Measurements from ENCODE around the gene MAP7D2.
"Not testable (repeated sequence)": the region's sequence is repeated elsewhere in the genome, so short reads cannot be mapped to it uniquely, and the experiment has no call there.

Gene MAP7D2

GRCh38 chrX:20116577-20117240 is at the start of gene MAP7D2:
MAP7D2 (minus strand) TSS chrX:20116907; CDS start chrX:20116879, 28 bp downstream.
- no peak for FAIRE-seq
- DNase-seq (ENCODE audit: extremely low spot score, insufficient read length, low read depth), result no peak

GRCh38 chrX:20162516-20162915 is 45.8 kb upstream of the MAP7D2 start:
- not testable (repeated sequence) for FAIRE-seq; DNase-seq (ENCODE audit: extremely low spot score, insufficient read length, low read depth)

GRCh38 chrX:20159797-20160385 is 43.2 kb upstream of the MAP7D2 start:
- DNase-seq (ENCODE audit: extremely low spot score, insufficient read length, low read depth) (no peak), FAIRE-seq (no peak)

GRCh38 chrX:20151689-20152088 is 35.0 kb upstream of the MAP7D2 start:
- DNase-seq (ENCODE audit: extremely low spot score, insufficient read length, low read depth) (no peak), FAIRE-seq (no peak)

GRCh38 chrX:20149326-20149725 is 32.6 kb upstream of the MAP7D2 start:
- no peak for DNase-seq (ENCODE audit: extremely low spot score, insufficient read length, low read depth)
- FAIRE-seq, result no peak

- no peak for DNase-seq (ENCODE audit: extremely low spot score, insufficient read length, low read depth)
- no peak for FAIRE-seq
Measured at GRCh38 chrX:20147561-20147960, 30.9 kb upstream of the MAP7D2 start.

- FAIRE-seq (no peak), DNase-seq (ENCODE audit: extremely low spot score, insufficient read length, low read depth) (no peak)
Measured at GRCh38 chrX:20144491-20144890, 27.8 kb upstream of the MAP7D2 start.

GRCh38 chrX:20143561-20143960 is 26.9 kb upstream of the MAP7D2 start:
- DNase-seq (ENCODE audit: extremely low spot score, insufficient read length, low read depth) (no peak), FAIRE-seq (no peak)

- no peak for DNase-seq (ENCODE audit: extremely low spot score, insufficient read length, low read depth)
- FAIRE-seq, result no peak
Measured at GRCh38 chrX:20143111-20143510, 26.4 kb upstream of the MAP7D2 start.

- FAIRE-seq (peak; percentile 99), DNase-seq (ENCODE audit: extremely low spot score, insufficient read length, low read depth) (peak; percentile 53)
Measured at GRCh38 chrX:20141281-20142220, 24.8 kb upstream of the MAP7D2 start, which contains the start of gene EIF1AX. EIF1AX (minus strand) TSS chrX:20141838; CDS start chrX:20141640, 198 bp downstream.

GRCh38 chrX:20140420-20140819 is 23.7 kb upstream of the MAP7D2 start:
- no peak for DNase-seq (ENCODE audit: extremely low spot score, insufficient read length, low read depth)
- peak; percentile 83 for FAIRE-seq

- DNase-seq (ENCODE audit: extremely low spot score, insufficient read length, low read depth) (no peak), FAIRE-seq (no peak)
Measured at GRCh38 chrX:20139966-20140365, 23.3 kb upstream of the MAP7D2 start.

- DNase-seq (ENCODE audit: extremely low spot score, insufficient read length, low read depth) (no peak), FAIRE-seq (no peak)
Measured at GRCh38 chrX:20135944-20136343, 19.2 kb upstream of the MAP7D2 start.

GRCh38 chrX:20132666-20133065 is 16.0 kb upstream of the MAP7D2 start:
- FAIRE-seq, result no peak
- DNase-seq (ENCODE audit: extremely low spot score, insufficient read length, low read depth), result no peak

GRCh38 chrX:20130357-20130756 is 13.7 kb upstream of the MAP7D2 start:
- DNase-seq (ENCODE audit: extremely low spot score, insufficient read length, low read depth) (no peak), FAIRE-seq (no peak)

GRCh38 chrX:20129547-20129946 is 12.8 kb upstream of the MAP7D2 start:
- DNase-seq (ENCODE audit: extremely low spot score, insufficient read length, low read depth) (no peak), FAIRE-seq (no peak)

- FAIRE-seq (no peak), DNase-seq (ENCODE audit: extremely low spot score, insufficient read length, low read depth) (no peak)
Measured at GRCh38 chrX:20128670-20129069, 12.0 kb upstream of the MAP7D2 start.

GRCh38 chrX:20127440-20127839 is 10.7 kb upstream of the MAP7D2 start:
- FAIRE-seq; DNase-seq (ENCODE audit: extremely low spot score, insufficient read length, low read depth): not testable (repeated sequence)

- FAIRE-seq, result peak; percentile 91
- DNase-seq (ENCODE audit: extremely low spot score, insufficient read length, low read depth), result not testable (repeated sequence)
Measured at GRCh38 chrX:20126833-20127232, 10.1 kb upstream of the MAP7D2 start.

GRCh38 chrX:20124964-20125363 is 8.3 kb upstream of the MAP7D2 start:
- no peak for DNase-seq (ENCODE audit: extremely low spot score, insufficient read length, low read depth)
- no peak for FAIRE-seq
